IMR-90 (cell line): ENCODE results near the gene PIM1. TPM values are rescaled to one million over a fixed set of nuclear protein-coding genes. Genes with fewer than 3 reads are reported as not detected.

Experiments used
- ATAC-seq: fragments of 200-7000 bp; cut with Tn5 transposase; 2 replicates; pipeline ENCODE4 v1.9.1; 2020; ENCODE audit warnings: low read depth, mild to moderate bottlenecking, moderate library complexity
- BruUV-seq: library from RNA; stranded (reverse); fragments of 400-500 nt; replicated peaks from 2 replicates; lab custom pipeline; 2021; lab: Mats Ljungman, UMichigan
- CTCF ChIA-PET: fragments of 300-600 bp; formaldehyde crosslinking; extraction: SDS; loops from one replicate; lab custom pipeline; 2021; ENCODE audit warnings: antibody characterized with exemption; lab: Yijun Ruan, JAX
- POLR2A ChIA-PET: fragments of 300-600 bp; sonication (Branson Sonifier 250); formaldehyde crosslinking; loops from one replicate; lab custom pipeline; 2022; ENCODE audit warnings: antibody characterized with exemption; ENCODE audit not compliant: unreplicated experiment; lab: Charles Lee
- DNase-seq: peaks from one replicate; pipeline ENCODE4 v3.0.0; 2013
- H2AFZ ChIP-seq: replicated peaks from 2 replicates; pipeline ENCODE3; 2013; ENCODE audit warnings: low read length, mild to moderate bottlenecking; ENCODE audit not compliant: poor library complexity
- H2AK5ac ChIP-seq: 2 replicates; pipeline ENCODE4 v1.6.1; 2013; ENCODE audit warnings: low read depth, low read length, inconsistent platforms
- H2AK9ac ChIP-seq: replicated peaks from 2 replicates; pipeline ENCODE3; 2013; ENCODE audit warnings: mild to moderate bottlenecking, low read depth, low read length, moderate library complexity; ENCODE audit not compliant: poor library complexity
- H2BK120ac ChIP-seq: 2 replicates; pipeline ENCODE4 v1.6.1; 2013; ENCODE audit warnings: low read depth, low read length, inconsistent platforms
- H2BK15ac ChIP-seq: 3 replicates; pipeline ENCODE4 v1.6.1; 2013; ENCODE audit warnings: low read depth, low read length, inconsistent platforms
- H2BK20ac ChIP-seq: 2 replicates; pipeline ENCODE4 v1.6.1; 2013; ENCODE audit warnings: low read depth, mild to moderate bottlenecking, inconsistent platforms, low read length, moderate library complexity
- H2BK5ac ChIP-seq: 2 replicates; pipeline ENCODE4 v1.6.1; 2013; ENCODE audit warnings: mild to moderate bottlenecking, low read depth, low read length, inconsistent platforms; ENCODE audit not compliant: poor library complexity, severe bottlenecking
- H3K14ac ChIP-seq: replicated peaks from 2 replicates; pipeline ENCODE4 v1.6.1; 2013; ENCODE audit warnings: low read depth, low read length, inconsistent platforms
- H3K18ac ChIP-seq: 2 replicates; pipeline ENCODE4 v1.6.1; 2013; ENCODE audit warnings: low read depth, low read length, control low read depth
- H3K23ac ChIP-seq: 2 replicates; pipeline ENCODE4 v1.6.1; 2013; ENCODE audit warnings: low read depth, low read length, inconsistent platforms
- H3K27ac ChIP-seq: 2 replicates; pipeline ENCODE4 v1.5.1; 2013; ENCODE audit warnings: mild to moderate bottlenecking, control low read depth, low read length; ENCODE audit not compliant: insufficient read depth
- H3K27me3 ChIP-seq: 2 replicates; pipeline ENCODE4 v1.6.1; 2013; ENCODE audit warnings: low read length; ENCODE audit not compliant: control insufficient read depth, insufficient read depth
- H3K36me3 ChIP-seq: 2 replicates; pipeline ENCODE4 v1.6.1; 2013; ENCODE audit warnings: low read length, mixed read lengths; ENCODE audit not compliant: control insufficient read depth, insufficient read depth
- H3K4ac ChIP-seq: 2 replicates; pipeline ENCODE4 v1.6.1; 2013; ENCODE audit warnings: low read depth, low read length, inconsistent platforms
- H3K4me1 ChIP-seq: 2 replicates; pipeline ENCODE4 v1.6.1; 2013; ENCODE audit warnings: low read length, mixed read lengths; ENCODE audit not compliant: control insufficient read depth, insufficient read depth
- H3K4me2 ChIP-seq: 2 replicates; pipeline ENCODE4 v1.6.1; 2013; ENCODE audit warnings: low read depth, mild to moderate bottlenecking, control low read depth, low read length, moderate library complexity
- H3K4me3 ChIP-seq: 2 replicates; pipeline ENCODE4 v1.5.1; 2013; ENCODE audit warnings: low read depth, mild to moderate bottlenecking, control low read depth, low read length, moderate library complexity; ENCODE audit not compliant: insufficient read depth
- H3K56ac ChIP-seq: 2 replicates; pipeline ENCODE4 v1.6.1; 2013; ENCODE audit warnings: low read length, inconsistent platforms; ENCODE audit not compliant: insufficient read depth; ENCODE audit errors: extremely low read depth
- H3K79me1 ChIP-seq, 2 experiments: 2 replicates each; pipeline ENCODE4 v1.6.1; 2013; ENCODE audit warnings: low read length in 2 of 2, inconsistent platforms in 1 of 2, low read depth in 1 of 2
- H3K9ac ChIP-seq: 2 replicates; pipeline ENCODE4 v1.6.1; 2013; ENCODE audit warnings: low read depth, low read length, control low read depth
- H3K9me1 ChIP-seq: 2 replicates; pipeline ENCODE4 v1.6.1; 2013; ENCODE audit warnings: low read length, inconsistent platforms; ENCODE audit not compliant: insufficient read depth
- H3K9me3 ChIP-seq: 2 replicates; pipeline ENCODE4 v1.6.1; 2013; ENCODE audit warnings: low read length; ENCODE audit not compliant: control insufficient read depth, insufficient read depth
- H4K20me1 ChIP-seq: 2 replicates; pipeline ENCODE4 v1.6.1; 2013; ENCODE audit warnings: low read length, inconsistent platforms; ENCODE audit not compliant: insufficient read depth
- H4K5ac ChIP-seq: 2 replicates; pipeline ENCODE4 v1.6.1; 2013; ENCODE audit warnings: mild to moderate bottlenecking, low read depth, low read length, control low read depth
- H4K8ac ChIP-seq, 2 experiments: 2 replicates each; pipeline ENCODE4 v1.6.1; 2013; ENCODE audit warnings: low read depth in 2 of 2, low read length in 2 of 2, control low read depth in 1 of 2, inconsistent platforms in 1 of 2
- H4K91ac ChIP-seq: 2 replicates; pipeline ENCODE4 v1.6.1; 2013; ENCODE audit warnings: low read depth, low read length, inconsistent platforms; ENCODE audit not compliant: insufficient read depth
- BHLHE40 ChIP-seq: fragments of 150-350 bp; IDR thresholded peaks from 2 replicates; pipeline ENCODE4 v1.6.1; 2016; ENCODE audit warnings: mild to moderate bottlenecking, low read depth, low read length
- CEBPB ChIP-seq: IDR thresholded peaks from 2 replicates; pipeline ENCODE4 v1.6.1; 2012; ENCODE audit warnings: low read depth, low read length, improper control_type of control experiment
- MAZ ChIP-seq: IDR thresholded peaks from 2 replicates; pipeline ENCODE4 v1.6.1; 2012; ENCODE audit warnings: low read depth, mild to moderate bottlenecking, low read length, improper control_type of control experiment, moderate library complexity, borderline replicate concordance
- POLR2A ChIP-seq: IDR thresholded peaks from 2 replicates; pipeline ENCODE4 v1.6.1; 2012; ENCODE audit warnings: mild to moderate bottlenecking, low read depth, low read length
- RCOR1 ChIP-seq: IDR thresholded peaks from 2 replicates; pipeline ENCODE4 v1.6.1; 2012; ENCODE audit warnings: mild to moderate bottlenecking, low read length, improper control_type of control experiment; ENCODE audit not compliant: insufficient replicate concordance
- SMC3 ChIP-seq: fragments of 150-350 bp; IDR thresholded peaks from 2 replicates; pipeline ENCODE4 v1.6.1; 2016; ENCODE audit warnings: low read depth, mild to moderate bottlenecking, antibody characterized with exemption, low read length, moderate library complexity
- USF2 ChIP-seq: fragments of 150-350 bp; IDR thresholded peaks from 2 replicates; pipeline ENCODE4 v1.6.1; 2017; ENCODE audit warnings: mild to moderate bottlenecking, antibody characterized with exemption, low read length, low read depth
- WGBS, 2 experiments: methylation state at CpG; one replicate each; pipeline versions ENCODE4 v1.1.5 to v1.1.7; 2013; ENCODE audit warnings: missing lambda C conversion rate in 2 of 2; ENCODE audit not compliant: insufficient read length in 1 of 2; ENCODE audit errors: extremely low coverage in 2 of 2; 5-methylcytosine and 5-hydroxymethylcytosine counted together
- dilution Hi-C: fragments of 300-500 bp; cut with HindIII; formaldehyde crosslinking; loops from one replicate; pipeline ENCODE4 v1.14.3; 2018; ENCODE audit warnings: low sequenced_read_pairs; ENCODE audit not compliant: unreplicated experiment
- in situ Hi-C: fragments of 300-500 bp; cut with MboI; formaldehyde crosslinking; loops from 3 replicates; pipeline ENCODE4 v1.14.3; 2019; ENCODE audit warnings: low sequenced_read_pairs, inconsistent platforms, mixed read lengths
- intact Hi-C: fragments of 100-400 bp; cut with micrococcal nuclease; formaldehyde crosslinking; loops from 2 replicates; pipeline ENCODE4 v1.10.0; 2022
- polyA plus RNA-seq, 3 experiments: library from polyadenylated mRNA; depleted of rRNA; stranded (reverse); fragments of >200 nt; gene quantifications; 2 replicates each; pipeline ENCODE4 v1.2.3, GENCODE V29; 2012; ENCODE audit warnings: low replicate concordance in 1 of 3
- total RNA-seq: library from RNA; depleted of rRNA; stranded (reverse); fragments of >200 nt; gene quantifications from 2 replicates; pipeline ENCODE4 v1.2.3, GENCODE V29; 2012

The PIM1 gene
- total and polyA plus RNA-seq, 2 of the 4 experiments (the other 2 are of a cell fraction) = 7.2 to 18.5 TPM

- no peaks in the 10 kb centered on the region for H3K27me3 ChIP-seq
- DNase-seq = no peak
- 0 out of 2 replicates have a peak, but pooled peaks cover 4% of the 10 kb centered on the region for H4K20me1 ChIP-seq
- no peak overlapping the region for H3K9ac ChIP-seq
- H2AK5ac ChIP-seq = peak overlapping the region; percentile 35; the same call in 1 of the 2 replicates
- no peak overlapping the region for H3K4me2 ChIP-seq
- ChIA-PET CTCF (interaction anchor here (0.6 to 3.4 kb wide), 18 partner anchors 10 to 443 kb away, joined by 3 to 30 read pairs (median 4); partner anchors contain the start of gene C6orf89), POLR2A (interaction anchor here (0.6 to 1.2 kb wide), 2 partner anchors 188 kb away, joined by 3 read pairs; no protein-coding TSS in a partner anchor)
- H3K14ac ChIP-seq = no peak overlapping the region
- no peak overlapping the region for H2BK5ac ChIP-seq
- no peak overlapping the region for H2AFZ ChIP-seq
- no peaks in the 10 kb centered on the region for H3K36me3 ChIP-seq
- H3K4me3 ChIP-seq = no peak overlapping the region
- no peak overlapping the region for H4K8ac ChIP-seq
- H3K4me1 ChIP-seq = no peaks in the 10 kb centered on the region
- no peak overlapping the region for H4K5ac ChIP-seq
- peak overlapping the region; percentile 10; the same call in 1 of the 2 replicates for H3K4ac ChIP-seq
- TF ChIP-seq RCOR1 = no peak
- no peak for TF ChIP-seq USF2
- no peak for TF ChIP-seq CEBPB
- no peak for TF ChIP-seq MAZ
- TF ChIP-seq BHLHE40 = no peak
- TF ChIP-seq SMC3 = no peak
- no peak for TF ChIP-seq POLR2A
- H2BK15ac ChIP-seq = no peak overlapping the region
- no peaks in the 10 kb centered on the region for H3K9me3 ChIP-seq
- no peak overlapping the region for H4K91ac ChIP-seq
- H3K9me1 ChIP-seq = no peaks in the 10 kb centered on the region
- in situ Hi-C loops (loop anchor here (5.0 to 10.0 kb wide), 4 partner anchors 155 to 442 kb away; partner anchors contain the start of gene C6orf89), dilution Hi-C loops (no loop called here), intact Hi-C loops (loop anchor here (1.0 to 5.0 kb wide), 6 partner anchors 37 to 442 kb away; partner anchors contain the start of gene C6orf89)
- H3K18ac ChIP-seq = no peak overlapping the region
- H3K27ac ChIP-seq = no peak overlapping the region
- H3K79me1 ChIP-seq = no peaks in the 10 kb centered on the region
- ATAC-seq = no peak
- H2AK9ac ChIP-seq = no peak overlapping the region
- no peak overlapping the region for H2BK20ac ChIP-seq
- no TSS peak for BruUV-seq
- H3K56ac ChIP-seq = no peak overlapping the region
- 80% methylated on average over 4 of the region's 12 CpGs; no CpG with 5 or more reads in 1 of the 2 experiments for WGBS, 2 experiments
- H2BK120ac ChIP-seq = no peak overlapping the region
- no peak overlapping the region for H3K23ac ChIP-seq
These were observed 39.7 kb downstream of the PIM1 start for GRCh38 chr6:37209461-37210205.
